Mesendoderm (in vitro differentiated cells): Measurements from ENCODE around the gene LRRC3C.
A peak's percentile ranks its signal among the peaks of the same experiment; 100 is the strongest.

Experiments
- DNase-seq: peaks from one replicate; pipeline ENCODE4 v3.0.0; 2013
- H2AK5ac ChIP-seq: 2 replicates; pipeline ENCODE4 v1.6.1; 2013; ENCODE audit warnings: low read length, inconsistent platforms
- H2BK120ac ChIP-seq: 2 replicates; pipeline ENCODE4 v1.6.1; 2013; ENCODE audit warnings: low read depth, mild to moderate bottlenecking, low read length, moderate library complexity, mixed read lengths
- H2BK15ac ChIP-seq: replicated peaks from 2 replicates; pipeline ENCODE4 v1.6.1; 2013; ENCODE audit warnings: low read depth, mild to moderate bottlenecking, moderate library complexity
- H2BK5ac ChIP-seq: 2 replicates; pipeline ENCODE4 v1.6.1; 2013; ENCODE audit warnings: low read length, inconsistent platforms
- H3K18ac ChIP-seq: 2 replicates; pipeline ENCODE4 v1.6.1; 2013; ENCODE audit warnings: mild to moderate bottlenecking, low read length, mixed read lengths
- H3K23ac ChIP-seq: one replicate; pipeline ENCODE4 v1.6.1; 2013; ENCODE audit warnings: low read length
- H3K27ac ChIP-seq: 2 replicates; pipeline ENCODE4 v1.5.1; 2013; ENCODE audit warnings: low read depth, mild to moderate bottlenecking, inconsistent platforms, low read length, moderate library complexity
- H3K27me3 ChIP-seq: 2 replicates; pipeline ENCODE4 v1.6.1; 2013; ENCODE audit warnings: low read length, control low read depth, mild to moderate bottlenecking, inconsistent platforms; ENCODE audit not compliant: insufficient read depth, poor library complexity
- H3K36me3 ChIP-seq: 2 replicates; pipeline ENCODE4 v1.6.1; 2013; ENCODE audit warnings: low read length, inconsistent platforms; ENCODE audit not compliant: control insufficient read depth, insufficient read depth
- H3K4ac ChIP-seq: one replicate; pipeline ENCODE4 v1.6.1; 2013; ENCODE audit warnings: low read depth, mild to moderate bottlenecking, low read length, moderate library complexity
- H3K4me1 ChIP-seq: 2 replicates; pipeline ENCODE4 v1.6.1; 2013; ENCODE audit warnings: low read depth, low read length, inconsistent platforms; ENCODE audit not compliant: control insufficient read depth
- H3K4me2 ChIP-seq: 2 replicates; pipeline ENCODE4 v1.6.1; 2013; ENCODE audit warnings: low read length
- H3K4me3 ChIP-seq: 2 replicates; pipeline ENCODE4 v1.5.1; 2013; ENCODE audit warnings: mild to moderate bottlenecking, low read length
- H3K56ac ChIP-seq: one replicate; pipeline ENCODE4 v1.6.1; 2013; ENCODE audit warnings: low read length
- H3K79me1 ChIP-seq: 2 replicates; pipeline ENCODE4 v1.6.1; 2013; ENCODE audit warnings: low read length, inconsistent platforms
- H3K79me2 ChIP-seq: 2 replicates; pipeline ENCODE4 v1.6.1; 2013; ENCODE audit warnings: mild to moderate bottlenecking, low read length; ENCODE audit not compliant: control insufficient read depth, insufficient read depth
- H3K9ac ChIP-seq: 2 replicates; pipeline ENCODE4 v1.6.1; 2013; ENCODE audit warnings: low read length, inconsistent platforms
- H4K5ac ChIP-seq: one replicate; pipeline ENCODE4 v1.6.1; 2013; ENCODE audit warnings: low read length
- H4K8ac ChIP-seq: one replicate; pipeline ENCODE4 v1.6.1; 2013; ENCODE audit warnings: low read depth, mild to moderate bottlenecking, control low read depth, low read length, moderate library complexity
- WGBS: extraction: QIAGEN DNeasy Blood & Tissue Kit; methylation state at CpG from one replicate; pipeline ENCODE4 v1.1.7; 2013; ENCODE audit warnings: low lambda C conversion rate, missing lambda C conversion rate; ENCODE audit not compliant: insufficient coverage; ENCODE audit errors: extremely low coverage; 5-methylcytosine and 5-hydroxymethylcytosine counted together

Gene LRRC3C

DNA sequence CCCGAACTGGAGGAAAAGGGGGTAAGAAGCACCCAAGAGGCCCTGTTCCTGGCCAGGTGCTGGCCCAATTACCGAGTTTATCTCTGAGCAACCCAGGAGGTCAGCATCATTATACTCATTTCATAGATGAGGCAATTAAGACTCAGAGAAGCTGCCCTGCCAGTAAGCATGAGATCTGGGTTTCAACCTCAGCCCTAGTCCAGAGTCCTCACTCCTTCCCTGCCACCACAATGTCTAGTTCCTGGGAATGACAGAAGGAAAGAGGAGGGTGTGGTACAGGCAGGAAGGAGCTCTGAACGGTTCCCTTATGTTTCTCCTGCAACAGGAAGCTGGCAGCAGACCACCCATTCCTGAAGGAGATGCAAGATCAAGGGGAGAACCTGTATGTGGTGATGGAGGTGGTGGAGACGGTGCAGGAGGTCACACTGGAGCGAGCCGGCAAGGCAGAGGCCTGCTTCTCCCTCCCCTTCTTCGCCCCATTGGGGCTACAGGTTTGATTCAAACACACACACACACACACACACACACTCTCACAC is 42.7 kb downstream of the LRRC3C start:
- Histone ChIP-seq H3K4me2 (no peak overlapping the region), H3K79me1 (no peaks in the 10 kb centered on the region), H3K27me3 (no peaks in the 10 kb centered on the region), H3K9ac (no peak overlapping the region), H3K79me2 (no peaks in the 10 kb centered on the region), H4K8ac (no peak overlapping the region), H3K27ac (no peak overlapping the region), H3K4ac (no peak overlapping the region), H3K23ac (no peak overlapping the region), H2AK5ac (no peak overlapping the region), H3K4me3 (no peak overlapping the region), H3K18ac (no peak overlapping the region), H3K56ac (no peak overlapping the region), H2BK120ac (no peak overlapping the region), H3K36me3 (no peaks in the 10 kb centered on the region), H2BK5ac (no peak overlapping the region), H3K4me1 (no peaks in the 10 kb centered on the region), H4K5ac (no peak overlapping the region), H2BK15ac (no peak overlapping the region)
- no peak for DNase-seq
- no CpG with 5 or more reads among the region's 7 CpGs for WGBS

DNA sequence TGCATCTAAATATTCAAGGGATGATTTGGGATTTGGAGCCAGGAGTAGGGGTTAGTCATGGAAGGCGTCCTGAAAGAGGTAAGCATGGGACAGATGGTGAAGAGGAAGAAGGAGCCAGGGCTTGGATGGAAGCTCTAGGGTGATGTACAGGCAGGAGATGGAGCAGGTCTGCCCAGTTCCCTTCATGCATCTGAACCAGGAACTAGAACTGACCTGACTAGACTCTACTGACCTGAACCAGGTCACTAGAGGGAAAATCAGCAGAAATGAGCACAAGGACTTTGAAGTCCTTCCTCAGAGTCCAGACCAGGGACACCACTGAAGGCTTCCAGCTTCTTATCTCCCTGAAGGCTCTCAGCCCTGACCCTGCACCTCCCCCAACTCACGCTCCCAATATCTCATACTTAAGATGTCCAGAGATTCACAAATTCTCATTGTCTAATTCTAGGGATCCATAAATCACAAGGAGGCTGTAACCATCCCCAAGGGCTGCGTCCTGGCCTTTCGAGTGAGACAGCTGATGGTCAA is 43.6 kb downstream of the LRRC3C start:
- no peak for DNase-seq
- no peak overlapping the region for H3K9ac ChIP-seq
- H3K27me3 ChIP-seq, result no peaks in the 10 kb centered on the region
- no peaks in the 10 kb centered on the region for H3K36me3 ChIP-seq
- no peak overlapping the region for H3K4ac ChIP-seq
- no peak overlapping the region for H2BK5ac ChIP-seq
- H3K4me3 ChIP-seq, result no peak overlapping the region
- H3K4me1 ChIP-seq, result no peaks in the 10 kb centered on the region
- no peak overlapping the region for H2BK120ac ChIP-seq
- WGBS, result no CpG with 5 or more reads among the region's 4 CpGs
- H2AK5ac ChIP-seq, result no peak overlapping the region
- no peak overlapping the region for H3K56ac ChIP-seq
- H3K4me2 ChIP-seq, result no peak overlapping the region
- no peak overlapping the region for H3K18ac ChIP-seq
- no peaks in the 10 kb centered on the region for H3K79me2 ChIP-seq
- H3K79me1 ChIP-seq, result no peaks in the 10 kb centered on the region
- no peak overlapping the region for H2BK15ac ChIP-seq
- H4K5ac ChIP-seq, result no peak overlapping the region
- peak overlapping the region; percentile 45 for H3K23ac ChIP-seq
- no peak overlapping the region for H4K8ac ChIP-seq
- H3K27ac ChIP-seq, result no peak overlapping the region

DNA sequence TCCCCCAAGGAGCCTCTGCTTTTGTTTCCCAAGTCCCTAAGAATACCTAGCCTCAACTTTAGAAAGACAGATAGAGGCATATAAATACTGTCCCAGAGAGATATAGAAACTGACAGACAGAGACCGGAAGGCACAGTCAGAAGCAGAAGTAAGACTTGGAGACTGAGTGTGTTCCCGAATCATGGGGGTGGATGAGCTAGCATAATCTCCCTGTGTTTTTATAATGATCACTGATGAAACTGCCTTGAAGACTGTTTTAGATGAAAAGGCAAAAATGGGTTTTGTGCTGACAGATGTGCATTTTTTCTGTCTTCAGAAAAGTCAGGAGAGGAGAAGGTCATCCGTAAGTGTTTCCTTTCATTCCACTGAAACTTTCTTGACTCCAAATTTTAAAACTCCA is 44.7 kb downstream of the LRRC3C start:
- Histone ChIP-seq H3K4ac (no peak overlapping the region), H3K23ac (no peak overlapping the region), H3K27me3 (no peaks in the 10 kb centered on the region), H3K4me3 (no peak overlapping the region), H3K79me1 (no peaks in the 10 kb centered on the region), H3K9ac (no peak overlapping the region), H4K8ac (no peak overlapping the region), H3K36me3 (no peaks in the 10 kb centered on the region), H3K4me2 (no peak overlapping the region), H2BK15ac (no peak overlapping the region), H3K4me1 (no peaks in the 10 kb centered on the region), H2AK5ac (no peak overlapping the region), H3K79me2 (no peaks in the 10 kb centered on the region), H3K18ac (no peak overlapping the region), H2BK5ac (no peak overlapping the region), H3K27ac (no peak overlapping the region), H3K56ac (no peak overlapping the region), H4K5ac (no peak overlapping the region), H2BK120ac (no peak overlapping the region)
- no CpG with 5 or more reads among the region's 3 CpGs for WGBS
- no peak for DNase-seq

DNA sequence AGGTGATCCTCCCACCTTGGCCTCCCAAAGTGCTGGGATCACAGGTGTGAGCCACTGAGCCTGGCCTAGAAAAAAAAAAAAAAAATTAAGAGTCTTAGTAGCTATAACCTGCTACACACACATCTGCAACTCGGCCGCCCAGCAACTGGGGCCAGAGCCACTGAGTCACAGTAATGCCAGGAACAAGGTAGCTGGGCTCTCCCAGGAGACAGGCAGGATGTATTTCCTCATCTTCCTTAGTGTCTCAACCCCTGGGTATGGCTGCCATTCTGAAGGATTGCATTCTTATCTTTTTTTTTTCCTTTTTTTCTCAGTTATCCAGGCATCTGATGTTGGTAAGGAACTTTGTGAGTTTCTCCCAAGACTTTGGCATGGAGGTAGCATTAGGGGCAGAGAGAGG is 46.0 kb downstream of the LRRC3C start:
- H3K23ac ChIP-seq, result no peak overlapping the region
- H2BK15ac ChIP-seq, result no peak overlapping the region
- no peaks in the 10 kb centered on the region for H3K79me2 ChIP-seq
- no peak overlapping the region for H3K56ac ChIP-seq
- no peaks in the 10 kb centered on the region for H3K79me1 ChIP-seq
- H2BK5ac ChIP-seq, result no peak overlapping the region
- no peak overlapping the region for H2AK5ac ChIP-seq
- H2BK120ac ChIP-seq, result no peak overlapping the region
- H4K8ac ChIP-seq, result no peak overlapping the region
- no peak overlapping the region for H3K4ac ChIP-seq
- H3K4me1 ChIP-seq, result no peaks in the 10 kb centered on the region
- no peaks in the 10 kb centered on the region for H3K36me3 ChIP-seq
- H3K18ac ChIP-seq, result no peak overlapping the region
- H3K27me3 ChIP-seq, result no peaks in the 10 kb centered on the region
- no peak overlapping the region for H3K4me3 ChIP-seq
- DNase-seq, result no peak
- no peak overlapping the region for H3K4me2 ChIP-seq
- whole genome bisulfite sequencing, result no CpG with 5 or more reads among the region's 2 CpGs
- H4K5ac ChIP-seq, result no peak overlapping the region
- no peak overlapping the region for H3K27ac ChIP-seq
- H3K9ac ChIP-seq, result no peak overlapping the region

DNA sequence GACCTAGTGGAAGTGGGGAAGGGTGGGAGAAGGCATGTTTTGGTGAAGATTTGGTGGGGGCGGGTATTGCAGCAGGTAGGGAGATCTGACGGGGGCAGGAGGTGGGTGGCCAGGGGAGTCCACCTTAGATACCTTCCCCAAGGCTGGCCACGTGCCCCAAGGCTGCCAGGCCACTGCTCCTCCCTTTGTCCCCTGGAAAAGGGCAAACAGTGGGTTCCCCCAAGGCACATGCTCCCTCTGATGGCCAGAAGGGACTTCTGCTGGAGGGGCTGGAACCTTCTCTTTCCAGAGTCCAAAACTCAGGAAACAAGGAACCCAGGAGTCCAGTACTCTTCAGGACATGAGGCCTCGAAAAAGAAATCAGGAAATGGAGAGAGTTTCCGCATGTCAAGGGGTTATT is 46.9 kb downstream of the LRRC3C start:
- H3K56ac ChIP-seq, result no peak overlapping the region
- H2BK120ac ChIP-seq, result no peak overlapping the region
- H2BK5ac ChIP-seq, result no peak overlapping the region
- H3K18ac ChIP-seq, result no peak overlapping the region
- H3K4me1 ChIP-seq, result peaks cover 1% of the 10 kb centered on the region
- no peaks in the 10 kb centered on the region for H3K79me2 ChIP-seq
- no CpG with 5 or more reads among the region's 5 CpGs for WGBS
- H4K5ac ChIP-seq, result no peak overlapping the region
- H4K8ac ChIP-seq, result no peak overlapping the region
- no peak overlapping the region for H3K27ac ChIP-seq
- no peak overlapping the region for H3K4me3 ChIP-seq
- no peak overlapping the region for H3K4ac ChIP-seq
- H3K23ac ChIP-seq, result no peak overlapping the region
- H3K9ac ChIP-seq, result no peak overlapping the region
- H3K79me1 ChIP-seq, result no peaks in the 10 kb centered on the region
- no peak overlapping the region for H2AK5ac ChIP-seq
- H3K4me2 ChIP-seq, result no peak overlapping the region
- no peaks in the 10 kb centered on the region for H3K27me3 ChIP-seq
- H3K36me3 ChIP-seq, result no peaks in the 10 kb centered on the region
- DNase-seq, result no peak
- H2BK15ac ChIP-seq, result no peak overlapping the region

DNA sequence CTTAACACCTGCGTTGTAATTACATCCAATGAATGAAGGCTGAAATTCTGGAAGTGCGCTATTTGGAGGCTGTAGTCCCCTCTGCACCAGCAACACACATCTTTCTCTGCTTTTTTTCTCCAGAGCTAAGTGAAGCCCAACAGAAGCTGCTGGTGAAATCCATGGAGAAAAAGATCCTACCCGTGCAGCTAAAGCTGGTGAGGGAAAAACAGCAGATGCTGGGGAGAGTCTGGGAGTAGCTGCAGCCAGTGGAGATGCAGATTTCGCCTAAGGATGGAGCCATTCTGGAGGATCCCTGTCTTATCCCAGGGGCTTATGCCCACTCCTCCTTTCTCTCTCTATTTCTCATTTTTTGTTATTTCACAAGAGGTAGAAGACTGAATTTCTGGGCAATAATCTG is 48.3 kb downstream of the LRRC3C start:
- no peaks in the 10 kb centered on the region for H3K27me3 ChIP-seq
- no peaks in the 10 kb centered on the region for H3K79me2 ChIP-seq
- no peak overlapping the region for H3K4ac ChIP-seq
- no peak overlapping the region for H4K5ac ChIP-seq
- no peak overlapping the region for H3K56ac ChIP-seq
- no peak overlapping the region for H3K23ac ChIP-seq
- H3K4me1 ChIP-seq, result peaks cover 2% of the 10 kb centered on the region
- no CpG with 5 or more reads among the region's 4 CpGs for WGBS
- H3K4me3 ChIP-seq, result no peak overlapping the region
- no peak overlapping the region for H2BK120ac ChIP-seq
- no peak for DNase-seq
- H2BK15ac ChIP-seq, result no peak overlapping the region
- H3K9ac ChIP-seq, result no peak overlapping the region
- H2AK5ac ChIP-seq, result no peak overlapping the region
- H3K36me3 ChIP-seq, result no peaks in the 10 kb centered on the region
- H2BK5ac ChIP-seq, result no peak overlapping the region
- no peaks in the 10 kb centered on the region for H3K79me1 ChIP-seq
- H3K18ac ChIP-seq, result no peak overlapping the region
- no peak overlapping the region for H3K4me2 ChIP-seq
- no peak overlapping the region for H3K27ac ChIP-seq
- no peak overlapping the region for H4K8ac ChIP-seq
